T-helper 1 cell treated with Interleukin-12 subunit alpha and Interleukin-12 subunit beta and Interleukin-4 antibody, amounts not matched to agents 30 μg/mL and 1 μg/mL, for 36 hours (primary cell): ENCODE results near the gene MSI1.
"Not testable (repeated sequence)": the region's sequence is repeated elsewhere in the genome, so short reads cannot be mapped to it uniquely, and the experiment has no call there.

Experiments
- H3K27ac Mint-ChIP-seq: one replicate; pipeline ENCODE4 v1.8.0; 2021; ENCODE audit warnings: mild to moderate bottlenecking, mixed read lengths
- H3K27me3 Mint-ChIP-seq: one replicate; pipeline ENCODE4 v1.8.0; 2021; ENCODE audit warnings: low read depth, mixed read lengths
- H3K36me3 Mint-ChIP-seq: one replicate; pipeline ENCODE4 v1.8.0; 2021; ENCODE audit warnings: low read depth, mixed read lengths
- H3K4me1 Mint-ChIP-seq: one replicate; pipeline ENCODE4 v1.8.0; 2021; ENCODE audit warnings: low read depth, mixed read lengths
- H3K4me3 Mint-ChIP-seq: one replicate; pipeline ENCODE4 v1.8.0; 2021; ENCODE audit warnings: mild to moderate bottlenecking, moderate library complexity, mixed read lengths
- H3K9me3 Mint-ChIP-seq: one replicate; pipeline ENCODE4 v1.8.0; 2021; ENCODE audit warnings: mixed read lengths

Gene MSI1

DNA sequence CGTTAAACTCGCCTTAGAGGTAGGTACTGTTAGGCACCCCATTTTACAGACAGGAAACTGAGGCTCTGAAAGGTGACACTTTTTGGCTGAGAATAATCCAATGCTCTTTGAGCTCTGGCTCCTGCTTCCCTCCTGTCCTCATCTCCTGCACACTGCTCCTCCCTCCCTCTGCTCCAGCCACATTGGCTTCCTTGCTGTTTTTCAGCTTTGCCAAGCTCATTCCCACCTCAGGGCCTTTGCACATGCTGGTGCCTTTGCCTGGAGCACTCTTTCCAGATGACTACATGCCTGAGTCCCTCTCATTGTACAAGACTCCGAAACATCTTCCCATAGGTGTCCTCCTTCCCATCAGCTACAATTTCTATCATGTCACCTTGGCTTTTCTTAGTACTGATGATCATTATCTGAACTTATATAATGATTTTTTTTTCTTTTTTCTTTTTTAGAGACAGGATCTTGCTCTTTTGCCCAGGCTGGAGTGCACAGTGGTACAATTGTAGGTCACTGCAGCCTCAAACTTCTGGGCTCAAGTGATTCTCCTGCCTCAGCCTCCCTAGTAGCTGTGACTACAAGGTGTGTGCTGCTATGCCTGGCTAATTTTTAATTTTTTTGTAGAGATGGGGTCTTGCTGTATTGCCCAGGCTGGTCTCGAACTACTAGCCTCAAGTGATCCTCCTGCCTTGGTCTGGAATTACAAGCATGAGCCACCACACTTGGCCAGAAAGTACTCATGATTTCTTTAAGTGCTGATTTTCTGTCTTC is 15.2 kb downstream of the MSI1 start:
- H3K27ac Mint-ChIP-seq, result no peak overlapping the region
- H3K9me3 Mint-ChIP-seq, result no peaks in the 10 kb centered on the region
- no peaks in the 10 kb centered on the region for H3K4me1 Mint-ChIP-seq
- H3K27me3 Mint-ChIP-seq, result peaks cover 9% of the 10 kb centered on the region
- H3K4me3 Mint-ChIP-seq, result no peak overlapping the region
- H3K36me3 Mint-ChIP-seq, result no peaks in the 10 kb centered on the region

DNA sequence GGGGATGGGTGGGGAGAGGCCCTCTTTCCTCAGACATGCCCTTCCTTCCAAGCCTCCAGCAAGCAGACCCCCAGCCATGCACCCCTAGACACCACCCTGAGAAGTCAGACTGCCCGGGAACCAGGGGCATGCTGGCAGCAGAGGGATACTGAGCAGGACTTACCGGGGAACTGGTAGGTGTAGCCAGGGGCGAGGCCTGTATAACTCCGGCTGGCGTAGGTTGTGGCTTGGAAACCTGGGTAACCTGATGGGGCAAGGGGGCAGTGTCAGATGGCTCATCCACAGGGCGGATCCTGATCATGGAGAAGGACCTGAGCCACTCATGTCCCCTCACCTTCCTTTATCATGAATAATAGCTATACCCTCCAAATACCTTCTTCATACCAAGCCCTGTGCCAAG is 15.8 kb downstream of the MSI1 start:
- Mint-ChIP-seq H3K9me3 (no peaks in the 10 kb centered on the region), H3K36me3 (no peaks in the 10 kb centered on the region), H3K27me3 (peaks cover 6% of the 10 kb centered on the region), H3K27ac (no peak overlapping the region), H3K4me3 (no peak overlapping the region), H3K4me1 (no peaks in the 10 kb centered on the region)

DNA sequence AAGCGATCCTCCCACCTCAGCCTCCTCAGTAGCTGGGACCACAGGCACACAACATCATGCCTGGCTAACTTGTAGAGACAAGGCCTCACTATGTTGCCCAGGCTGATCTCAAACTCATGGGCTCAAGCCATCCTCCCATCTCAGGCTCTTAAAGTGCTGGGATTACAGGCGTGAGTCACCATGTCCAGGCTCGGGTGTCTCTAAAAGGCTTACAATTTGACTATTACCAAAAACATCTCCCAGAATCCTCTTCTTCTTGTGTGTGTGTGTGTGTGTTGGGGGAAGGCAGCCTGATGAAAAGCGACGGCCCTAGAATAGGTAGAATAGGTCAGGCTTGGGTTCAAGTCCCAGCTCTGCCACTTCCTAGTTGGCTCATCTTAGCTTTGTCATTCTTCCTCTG is 16.8 kb downstream of the MSI1 start:
- H3K4me1 Mint-ChIP-seq, result no peaks in the 10 kb centered on the region
- H3K27ac Mint-ChIP-seq, result no peak overlapping the region
- no peak overlapping the region for H3K4me3 Mint-ChIP-seq
- no peaks in the 10 kb centered on the region for H3K9me3 Mint-ChIP-seq
- no peaks in the 10 kb centered on the region for H3K36me3 Mint-ChIP-seq
- H3K27me3 Mint-ChIP-seq, result no peaks in the 10 kb centered on the region

DNA sequence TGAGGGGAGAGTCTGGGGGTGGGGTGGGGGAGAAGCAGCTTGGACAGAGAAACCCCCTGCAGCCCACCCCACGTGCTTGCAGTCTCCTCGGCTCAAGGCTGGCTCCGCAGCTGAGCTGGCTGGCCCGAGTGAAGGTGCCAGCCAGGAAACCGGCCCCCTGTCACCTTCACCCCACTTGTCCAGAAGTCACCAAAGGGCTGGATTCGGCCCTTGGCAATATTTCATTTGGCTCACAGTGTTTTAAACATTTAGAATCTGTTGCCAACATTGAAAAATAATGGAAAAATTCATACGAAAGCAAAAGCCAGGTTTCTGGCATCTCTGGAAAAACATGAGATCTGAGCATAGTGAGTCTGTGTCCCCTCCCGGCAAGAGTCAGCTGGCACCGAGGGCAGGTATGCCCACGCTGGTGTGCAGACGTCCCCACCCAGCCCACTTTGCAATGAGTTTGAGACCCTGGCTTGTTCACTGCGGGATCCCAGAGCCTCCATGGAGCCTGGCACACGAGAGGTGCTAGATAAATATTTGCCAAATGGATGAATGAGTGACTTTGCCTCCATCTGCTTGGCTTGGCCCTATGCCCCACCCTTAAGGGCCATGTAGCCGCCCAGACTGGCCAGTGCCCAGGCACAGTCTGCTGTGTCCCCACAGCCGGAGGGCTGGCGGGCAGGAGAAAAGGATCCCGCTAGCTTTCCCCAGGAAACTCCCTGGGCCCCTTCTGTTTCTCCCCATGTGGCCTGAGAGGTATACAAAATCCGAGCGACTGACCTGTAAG is 18.2 kb downstream of the MSI1 start:
- H3K27ac Mint-ChIP-seq, result no peak overlapping the region
- no peaks in the 10 kb centered on the region for H3K36me3 Mint-ChIP-seq
- no peaks in the 10 kb centered on the region for H3K4me1 Mint-ChIP-seq
- no peaks in the 10 kb centered on the region for H3K27me3 Mint-ChIP-seq
- H3K4me3 Mint-ChIP-seq, result no peak overlapping the region
- no peaks in the 10 kb centered on the region for H3K9me3 Mint-ChIP-seq

DNA sequence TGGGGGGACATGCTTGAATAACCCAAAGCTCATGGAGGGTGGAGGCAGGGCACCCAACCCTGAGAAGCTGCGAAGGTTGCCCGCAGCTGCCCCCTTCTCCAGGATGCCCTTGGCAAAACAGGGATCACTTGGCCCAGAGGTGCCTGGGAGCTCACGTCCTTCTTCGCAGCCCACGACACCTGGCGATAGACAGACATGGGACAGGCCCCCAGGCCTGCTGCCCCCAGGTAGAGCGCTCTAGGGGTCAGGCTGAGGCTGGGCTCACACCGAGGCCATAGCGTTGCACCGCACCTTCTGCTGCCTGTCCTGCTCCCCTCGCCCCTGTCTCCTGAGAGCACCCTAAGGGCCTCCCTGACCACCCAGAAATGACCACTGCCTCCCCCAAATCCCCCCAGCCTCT is 21.2 kb downstream of the MSI1 start:
- Mint-ChIP-seq H3K36me3 (no peaks in the 10 kb centered on the region), H3K9me3 (no peaks in the 10 kb centered on the region), H3K4me1 (no peaks in the 10 kb centered on the region), H3K27ac (no peak overlapping the region), H3K27me3 (no peaks in the 10 kb centered on the region), H3K4me3 (no peak overlapping the region)

DNA sequence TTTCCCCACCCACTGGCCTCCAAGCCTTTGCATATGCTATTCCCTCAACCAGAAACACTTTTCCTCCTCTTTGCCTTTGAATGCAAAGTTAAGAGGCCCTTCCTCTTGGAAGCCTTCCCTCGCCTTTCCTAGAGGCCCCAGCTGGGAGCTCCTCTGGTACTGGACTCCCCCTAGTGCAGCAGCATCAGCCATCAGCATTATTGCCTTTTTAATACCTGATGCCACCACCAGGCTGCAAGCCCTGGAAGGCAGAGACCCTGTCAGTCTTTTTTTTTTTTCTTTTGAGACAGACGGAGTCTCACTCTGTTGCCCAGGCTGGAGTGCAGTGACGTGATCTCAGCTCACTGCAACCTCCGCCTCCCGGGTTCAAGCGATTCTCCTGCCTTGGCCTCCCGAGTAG is 22.3 kb downstream of the MSI1 start:
- no peaks in the 10 kb centered on the region for H3K4me1 Mint-ChIP-seq
- H3K4me3 Mint-ChIP-seq, result no peak overlapping the region
- no peaks in the 10 kb centered on the region for H3K36me3 Mint-ChIP-seq
- H3K9me3 Mint-ChIP-seq, result no peaks in the 10 kb centered on the region
- H3K27me3 Mint-ChIP-seq, result no peaks in the 10 kb centered on the region
- no peak overlapping the region for H3K27ac Mint-ChIP-seq

DNA sequence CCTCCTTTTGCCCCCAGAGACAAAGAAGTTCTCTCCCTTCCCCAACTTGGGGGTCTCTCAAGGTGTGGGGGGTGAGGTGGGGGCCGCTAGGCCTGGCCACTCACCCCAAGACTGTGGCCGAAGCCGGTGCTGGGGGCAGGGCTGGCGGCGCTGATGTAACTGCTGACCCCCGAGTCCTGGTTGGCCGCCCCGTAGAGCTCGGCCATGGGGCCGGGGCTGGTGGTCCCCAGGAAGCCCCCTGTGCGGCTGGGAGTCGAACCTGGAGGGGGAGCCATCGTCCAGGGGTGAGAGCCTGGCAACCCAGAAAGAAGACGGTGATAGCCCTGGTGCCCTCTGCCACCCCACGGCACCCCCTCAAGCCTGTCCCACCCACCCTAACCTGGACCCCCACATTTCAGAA is 22.9 kb downstream of the MSI1 start:
- Mint-ChIP-seq H3K9me3 (no peaks in the 10 kb centered on the region), H3K27me3 (no peaks in the 10 kb centered on the region), H3K4me1 (no peaks in the 10 kb centered on the region), H3K36me3 (no peaks in the 10 kb centered on the region), H3K27ac (no peak overlapping the region), H3K4me3 (no peak overlapping the region)

DNA sequence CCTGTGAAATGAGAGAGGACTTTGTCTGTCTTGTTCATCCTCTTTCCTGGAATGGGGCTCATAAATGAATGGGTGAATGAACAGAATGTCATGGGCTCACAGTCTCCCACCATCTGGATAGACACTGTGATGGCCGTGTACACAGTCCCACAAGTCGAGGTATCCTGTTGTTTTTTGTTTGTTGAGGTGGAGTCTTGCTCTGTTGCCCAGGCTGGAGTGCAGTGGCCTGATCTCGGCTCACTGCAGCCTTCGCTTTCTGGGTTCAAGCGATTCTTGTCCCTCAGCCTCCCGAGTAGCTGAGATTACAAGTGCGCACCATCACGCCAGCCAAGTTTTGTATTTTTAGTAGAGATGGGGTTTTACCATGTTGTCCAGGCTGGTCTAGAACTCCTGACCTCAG is 25.3 kb downstream of the MSI1 start:
- Mint-ChIP-seq H3K4me1 (no peaks in the 10 kb centered on the region), H3K27ac (no peak overlapping the region), H3K9me3 (peaks cover 1% of the 10 kb centered on the region), H3K27me3 (peaks cover 3% of the 10 kb centered on the region), H3K4me3 (no peak overlapping the region), H3K36me3 (no peaks in the 10 kb centered on the region)

DNA sequence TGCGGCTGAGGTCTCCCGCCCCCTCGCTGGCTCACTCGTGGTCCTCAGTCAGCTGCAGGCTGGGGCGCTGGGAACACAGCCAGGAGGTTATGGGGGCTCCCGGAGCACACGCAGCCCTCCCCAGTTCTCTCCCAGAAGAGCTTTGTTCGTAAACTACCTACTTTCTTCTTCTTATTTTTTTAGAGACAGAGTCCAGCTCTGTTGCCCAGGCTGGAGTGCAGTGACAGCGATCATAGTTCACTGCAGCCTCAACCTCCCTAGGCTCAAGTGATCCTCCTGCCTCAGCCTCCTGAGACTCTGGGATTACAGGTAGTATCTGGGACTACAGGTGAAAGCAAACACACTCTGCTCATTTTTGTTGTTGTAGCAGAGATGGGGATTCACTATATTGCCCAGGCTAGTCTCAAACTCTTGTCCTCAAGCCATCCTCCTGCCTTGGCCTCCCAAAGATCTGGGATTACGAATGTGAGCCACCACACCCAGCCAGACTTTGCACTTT is 25.9 kb downstream of the MSI1 start:
- Mint-ChIP-seq H3K4me3 (no peak overlapping the region), H3K4me1 (no peaks in the 10 kb centered on the region), H3K27me3 (peaks cover 4% of the 10 kb centered on the region), H3K27ac (no peak overlapping the region), H3K36me3 (no peaks in the 10 kb centered on the region), H3K9me3 (peaks cover 5% of the 10 kb centered on the region)

DNA sequence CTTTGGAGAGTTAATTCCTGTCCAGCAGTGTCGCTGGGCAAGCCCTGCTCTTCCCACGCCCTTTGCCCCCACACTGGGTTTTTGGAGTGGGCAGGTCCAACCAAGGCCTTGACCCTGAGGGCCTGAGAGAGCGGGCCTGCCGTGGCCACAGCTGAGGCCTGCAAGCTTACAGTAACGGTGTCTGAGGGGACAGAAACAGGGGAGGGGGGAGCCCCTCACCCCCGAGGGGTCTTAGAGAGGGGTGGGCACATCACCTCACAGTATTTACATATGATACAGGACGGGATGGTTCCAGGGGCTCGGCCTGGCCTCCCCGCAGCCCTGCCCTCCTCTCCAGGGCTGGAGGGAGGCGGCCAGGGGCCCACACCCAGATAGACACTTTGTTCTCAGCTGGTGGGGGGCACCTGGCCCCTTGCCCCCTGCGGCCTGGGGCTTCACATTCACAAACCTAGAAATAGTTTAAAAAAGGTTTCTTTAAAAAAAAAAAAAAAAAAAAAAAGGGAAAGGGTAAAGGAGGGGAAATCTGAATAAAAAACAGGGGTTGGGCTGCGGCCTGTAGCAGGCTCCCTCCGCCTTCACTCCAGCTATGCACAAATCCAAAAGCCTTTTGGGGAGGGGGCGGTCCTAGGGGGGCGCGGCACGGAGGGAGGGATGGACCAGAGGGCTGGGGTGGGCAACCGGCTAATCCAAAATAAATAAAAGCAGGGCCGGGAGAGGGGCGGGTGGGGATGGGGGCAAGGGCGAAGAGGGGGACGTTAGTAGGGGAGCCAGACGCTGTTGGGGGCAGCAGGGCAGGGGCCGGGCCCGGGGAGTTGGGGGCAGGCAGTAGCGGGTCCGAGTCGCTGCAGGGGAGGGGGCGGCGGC is 26.6 kb downstream of the MSI1 start:
- Mint-ChIP-seq H3K9me3 (peaks cover 12% of the 10 kb centered on the region), H3K4me1 (no peaks in the 10 kb centered on the region), H3K4me3 (no peak overlapping the region)

DNA sequence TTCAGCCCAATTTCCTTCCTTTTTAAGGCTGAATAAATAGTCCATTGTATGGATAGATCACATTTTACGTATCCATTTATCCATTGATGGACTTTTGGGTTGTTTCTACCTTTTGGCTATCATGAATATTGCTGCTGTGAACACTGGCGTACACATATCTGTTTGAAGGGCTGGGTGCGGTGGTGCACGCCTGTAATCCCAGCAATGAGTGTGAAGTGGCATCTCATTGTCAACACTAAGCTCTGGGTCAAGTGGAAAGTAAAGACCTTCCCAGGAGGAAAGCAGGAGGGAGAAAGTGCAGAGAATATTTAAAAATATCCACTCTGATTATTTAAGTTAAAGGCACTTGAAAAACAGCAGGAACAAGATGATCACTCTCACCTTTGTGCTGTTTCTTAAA is 29.7 kb downstream of the MSI1 start:
- H3K9me3 Mint-ChIP-seq, result peaks cover 25% of the 10 kb centered on the region
- H3K27me3 Mint-ChIP-seq, result peaks cover 10% of the 10 kb centered on the region
- peaks cover 3% of the 10 kb centered on the region for H3K4me1 Mint-ChIP-seq
- H3K27ac Mint-ChIP-seq, result no peak overlapping the region
- peaks cover 12% of the 10 kb centered on the region for H3K36me3 Mint-ChIP-seq
- no peak overlapping the region for H3K4me3 Mint-ChIP-seq

More for the DNA sequence above, 26.6 kb downstream of the MSI1 start:
- Mint-ChIP-seq H3K27me3 (peaks cover 10% of the 10 kb centered on the region), H3K36me3 (peaks cover 5% of the 10 kb centered on the region), H3K27ac (no peak overlapping the region)

DNA sequence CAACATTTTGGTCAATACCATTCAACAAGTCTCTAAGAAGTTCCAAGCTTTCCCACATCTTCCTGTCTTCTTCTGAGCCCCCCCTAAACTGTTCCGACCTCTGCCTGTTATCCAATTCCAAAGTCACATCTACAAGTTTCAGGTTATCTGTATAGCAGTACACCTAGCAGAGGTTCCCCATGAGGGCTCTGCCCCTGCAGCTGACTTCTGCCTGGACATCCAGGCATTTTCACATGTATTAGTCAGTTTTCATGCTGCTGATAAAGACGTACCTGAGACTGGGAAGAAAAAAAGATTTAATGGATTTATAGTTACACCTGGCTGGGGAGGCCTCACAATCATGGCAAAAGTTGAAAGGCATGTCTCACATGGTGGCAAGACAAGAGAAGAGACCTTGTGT is 31.2 kb downstream of the MSI1 start:
- H3K36me3 Mint-ChIP-seq, result peaks cover 12% of the 10 kb centered on the region
- no peak overlapping the region for H3K27ac Mint-ChIP-seq
- peaks cover 25% of the 10 kb centered on the region for H3K9me3 Mint-ChIP-seq
- peaks cover 10% of the 10 kb centered on the region for H3K27me3 Mint-ChIP-seq
- H3K4me1 Mint-ChIP-seq, result peaks cover 3% of the 10 kb centered on the region
- H3K4me3 Mint-ChIP-seq, result no peak overlapping the region

DNA sequence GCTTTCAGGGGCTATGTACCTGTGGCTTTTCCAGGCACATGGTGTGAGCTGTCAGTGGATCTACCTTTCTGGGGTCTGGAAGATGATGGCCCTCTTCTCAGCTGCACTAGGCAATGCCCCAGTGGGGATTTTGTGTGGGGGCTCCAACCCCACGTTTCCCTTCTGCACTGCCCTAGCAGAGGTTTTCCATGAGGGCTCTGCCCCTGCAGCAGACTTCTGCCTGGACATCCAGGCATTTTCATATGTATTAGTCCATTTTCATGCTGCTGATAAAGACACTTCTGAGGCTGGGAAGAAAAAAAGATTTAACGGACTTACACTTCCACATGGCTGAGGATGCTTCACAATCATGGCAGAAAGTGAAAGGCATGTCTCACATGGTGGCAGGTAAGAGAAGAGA is 32.6 kb downstream of the MSI1 start:
- H3K27me3 Mint-ChIP-seq, result peaks cover 10% of the 10 kb centered on the region
- H3K4me3 Mint-ChIP-seq, result not testable (repeated sequence)

DNA sequence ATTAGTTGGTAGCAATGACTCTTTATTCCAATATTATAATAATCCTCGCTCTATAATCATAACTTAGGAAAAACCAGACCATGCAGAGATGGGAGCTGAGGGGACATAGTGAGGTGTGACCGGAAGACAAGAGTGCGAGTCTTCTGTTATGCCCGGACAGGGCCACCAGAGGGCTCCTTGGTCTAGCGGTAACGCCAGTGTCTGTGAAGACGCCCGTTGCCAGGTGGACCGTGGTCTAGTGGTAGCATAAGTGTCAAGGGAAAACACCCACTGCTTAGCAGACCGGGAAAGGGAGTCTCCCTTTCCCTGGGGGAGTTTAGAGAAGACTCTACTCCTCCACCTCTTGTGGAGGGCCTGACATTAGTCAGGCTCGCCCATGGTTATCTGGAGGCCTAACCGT is 33.5 kb downstream of the MSI1 start:
- H3K27ac Mint-ChIP-seq, H3K4me1 Mint-ChIP-seq, H3K4me3 Mint-ChIP-seq: not testable (repeated sequence)
- peaks cover 12% of the 10 kb centered on the region for H3K36me3 Mint-ChIP-seq
- H3K27me3 Mint-ChIP-seq, result peaks cover 10% of the 10 kb centered on the region
- peaks cover 25% of the 10 kb centered on the region for H3K9me3 Mint-ChIP-seq

More for the DNA sequence above, 32.6 kb downstream of the MSI1 start:
- peaks cover 12% of the 10 kb centered on the region for H3K36me3 Mint-ChIP-seq
- H3K4me1 Mint-ChIP-seq, H3K27ac Mint-ChIP-seq: not testable (repeated sequence)
- H3K9me3 Mint-ChIP-seq, result peaks cover 25% of the 10 kb centered on the region
